Ishikawa (cell line): Measurements from ENCODE around the gene MYO1E.

Experiments
- CEBPB ChIP-seq: IDR thresholded peaks from 2 replicates; pipeline ENCODE4 v1.6.1; 2012
- CREB1 ChIP-seq: IDR thresholded peaks from 2 replicates; pipeline ENCODE4 v1.6.1; 2012; ENCODE audit warnings: low read depth
- EGR1 ChIP-seq: IDR thresholded peaks from 2 replicates; pipeline ENCODE4 v1.6.1; 2012
- EP300 ChIP-seq: IDR thresholded peaks from 2 replicates; pipeline ENCODE4 v1.6.1; 2012; ENCODE audit warnings: borderline replicate concordance
- FOXM1 ChIP-seq: IDR thresholded peaks from 2 replicates; pipeline ENCODE4 v1.6.1; 2012; ENCODE audit warnings: low read depth, borderline replicate concordance
- NFIC ChIP-seq: IDR thresholded peaks from 2 replicates; pipeline ENCODE4 v1.6.1; 2012
- RAD21 ChIP-seq: IDR thresholded peaks from 2 replicates; pipeline ENCODE4 v1.6.1; 2012; ENCODE audit warnings: low read depth
- REST ChIP-seq: IDR thresholded peaks from 2 replicates; pipeline ENCODE4 v1.6.1; 2012; ENCODE audit warnings: low read depth, mild to moderate bottlenecking
- TAF1 ChIP-seq: IDR thresholded peaks from 2 replicates; pipeline ENCODE4 v1.6.1; 2012; ENCODE audit warnings: low read depth, mild to moderate bottlenecking
- TCF12 ChIP-seq: IDR thresholded peaks from 2 replicates; pipeline ENCODE4 v1.6.1; 2012; ENCODE audit warnings: low read depth
- TEAD4 ChIP-seq: IDR thresholded peaks from 2 replicates; pipeline ENCODE4 v1.6.1; 2012
- USF1 ChIP-seq: IDR thresholded peaks from 2 replicates; pipeline ENCODE4 v1.6.1; 2012
- YY1 ChIP-seq: IDR thresholded peaks from 2 replicates; pipeline ENCODE4 v1.6.1; 2012; ENCODE audit warnings: low read depth
- TF ChIP-seq, protein P1 (sequence below): IDR thresholded peaks from 2 replicates; pipeline ENCODE4 v1.6.1; 2012

DNA sequence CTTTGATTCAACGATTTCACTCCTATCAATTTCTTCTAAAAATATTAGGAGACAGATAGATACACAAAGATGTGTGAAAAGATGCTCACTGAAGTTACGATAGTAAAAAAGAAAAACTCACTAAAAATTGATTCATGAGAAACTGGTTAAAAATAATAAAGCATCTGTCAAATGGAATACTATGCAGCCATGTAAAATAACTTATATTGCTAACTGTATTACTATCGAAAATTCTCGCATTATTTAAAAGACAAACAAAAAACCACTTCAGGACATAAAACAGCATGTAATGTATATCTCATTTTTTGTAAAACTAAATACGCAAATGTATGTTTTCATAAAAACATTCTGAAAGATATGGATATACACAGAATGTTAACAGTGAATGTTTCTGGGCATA, 199.5 kb downstream of the MYO1E start:
- TF ChIP-seq TEAD4 (no peak), EGR1 (no peak), REST (no peak), EP300 (no peak), FOXM1 (no peak), TAF1 (no peak), USF1 (no peak), RAD21 (no peak), YY1 (no peak), CEBPB (no peak), CREB1 (no peak), NFIC (no peak), TCF12 (no peak)
- TF ChIP-seq, protein P1, sequence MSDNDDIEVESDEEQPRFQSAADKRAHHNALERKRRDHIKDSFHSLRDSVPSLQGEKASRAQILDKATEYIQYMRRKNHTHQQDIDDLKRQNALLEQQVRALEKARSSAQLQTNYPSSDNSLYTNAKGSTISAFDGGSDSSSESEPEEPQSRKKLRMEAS = no peak
